PC-9 (cell line): ENCODE data around the gene ANKRD40CL. TPM values are rescaled to one million over a fixed set of nuclear protein-coding genes. Genes with fewer than 3 reads are reported as not detected.

Experiments used
- BruUV-seq: library from RNA; stranded (reverse); fragments of 400-500 nt; replicated peaks from 2 replicates; lab custom pipeline; 2021; lab: Mats Ljungman, UMichigan
- CTCF ChIA-PET: fragments of 300-600 bp; sonication (Branson Sonifier 250); formaldehyde crosslinking; loops from one replicate; lab custom pipeline; 2022; ENCODE audit warnings: antibody characterized with exemption; lab: Charles Lee
- POLR2A ChIA-PET: fragments of 300-600 bp; sonication (Branson Sonifier 250); formaldehyde crosslinking; loops from one replicate; lab custom pipeline; 2022; ENCODE audit warnings: antibody characterized with exemption; ENCODE audit not compliant: unreplicated experiment; lab: Charles Lee
- DNase-seq, 2 experiments: peaks; one replicate each; pipeline versions ENCODE4 v3.0.0 to v3.0.0-alpha.2; 2015 to 2022; ENCODE audit warnings: mixed read lengths in 1 of 2
- H2AFZ ChIP-seq: fragments of 200-600 bp; sonication (generic); 2 replicates; pipeline ENCODE4 v1.8.1; 2017; ENCODE audit warnings: antibody characterized with exemption
- H3F3A ChIP-seq: fragments of 200-600 bp; sonication (generic); 2 replicates; pipeline ENCODE4 v1.8.1; 2017; ENCODE audit warnings: antibody characterized with exemption, mild to moderate bottlenecking, low read depth; ENCODE audit not compliant: insufficient read depth
- H3K27ac ChIP-seq: fragments of 200-600 bp; sonication (generic); 2 replicates; pipeline ENCODE4 v1.6.1; 2016; ENCODE audit warnings: mixed run types
- H3K27me3 ChIP-seq: fragments of 200-600 bp; sonication (generic); 2 replicates; pipeline ENCODE4 v1.6.1; 2016; ENCODE audit warnings: low read depth, mixed run types; ENCODE audit not compliant: insufficient read depth
- H3K36me3 ChIP-seq: fragments of 200-600 bp; sonication (generic); 2 replicates; pipeline ENCODE4 v1.6.1; 2016; ENCODE audit warnings: low read depth, mixed run types
- H3K4me1 ChIP-seq: fragments of 200-600 bp; sonication (generic); replicated peaks from 2 replicates; pipeline ENCODE4 v1.6.1; 2016; ENCODE audit warnings: mixed run types; ENCODE audit not compliant: insufficient read depth
- H3K4me2 ChIP-seq: fragments of 200-600 bp; sonication (generic); 2 replicates; pipeline ENCODE4 v1.6.1; 2017; ENCODE audit warnings: mixed run types
- H3K4me3 ChIP-seq: fragments of 200-600 bp; sonication (generic); 2 replicates; pipeline ENCODE4 v1.6.1; 2016; ENCODE audit warnings: mixed run types
- H3K79me2 ChIP-seq: fragments of 200-600 bp; sonication (generic); 2 replicates; pipeline ENCODE4 v1.6.1; 2017; ENCODE audit warnings: low read depth, mixed run types
- H3K9me2 ChIP-seq: fragments of 200-600 bp; sonication (generic); 2 replicates; pipeline ENCODE4 v1.8.1; 2017; ENCODE audit warnings: mild to moderate bottlenecking; ENCODE audit not compliant: insufficient read depth
- H3K9me3 ChIP-seq: fragments of 200-600 bp; sonication (generic); 2 replicates; pipeline ENCODE4 v1.8.1; 2016; ENCODE audit warnings: low read depth; ENCODE audit not compliant: insufficient read depth
- H4K20me1 ChIP-seq: fragments of 200-600 bp; sonication (generic); 2 replicates; pipeline ENCODE4 v1.8.1; 2017; ENCODE audit not compliant: insufficient read depth
- CTCF ChIP-seq: fragments of 200-600 bp; sonication (generic); conservative IDR thresholded peaks from 2 replicates; pipeline ENCODE4 v1.6.1; 2017; ENCODE audit warnings: mixed run types, antibody characterized with exemption, mild to moderate bottlenecking, moderate library complexity
- EZH2 ChIP-seq: fragments of 200-600 bp; sonication (generic); IDR thresholded peaks from 2 replicates; pipeline ENCODE4 v1.8.0; 2017; ENCODE audit warnings: antibody characterized with exemption, low read depth
- intact Hi-C: fragments of 100-400 bp; cut with micrococcal nuclease; formaldehyde crosslinking; loops from one replicate; pipeline ENCODE4 v1.10.0; 2022; ENCODE audit not compliant: unreplicated experiment
- total RNA-seq: library from RNA; stranded (reverse); gene quantifications from 2 replicates; pipeline ENCODE4 v1.2.3, GENCODE V29; 2021

Gene ANKRD40CL
- total RNA-seq, 1 experiment from 2014 or later, result not detected

DNA sequence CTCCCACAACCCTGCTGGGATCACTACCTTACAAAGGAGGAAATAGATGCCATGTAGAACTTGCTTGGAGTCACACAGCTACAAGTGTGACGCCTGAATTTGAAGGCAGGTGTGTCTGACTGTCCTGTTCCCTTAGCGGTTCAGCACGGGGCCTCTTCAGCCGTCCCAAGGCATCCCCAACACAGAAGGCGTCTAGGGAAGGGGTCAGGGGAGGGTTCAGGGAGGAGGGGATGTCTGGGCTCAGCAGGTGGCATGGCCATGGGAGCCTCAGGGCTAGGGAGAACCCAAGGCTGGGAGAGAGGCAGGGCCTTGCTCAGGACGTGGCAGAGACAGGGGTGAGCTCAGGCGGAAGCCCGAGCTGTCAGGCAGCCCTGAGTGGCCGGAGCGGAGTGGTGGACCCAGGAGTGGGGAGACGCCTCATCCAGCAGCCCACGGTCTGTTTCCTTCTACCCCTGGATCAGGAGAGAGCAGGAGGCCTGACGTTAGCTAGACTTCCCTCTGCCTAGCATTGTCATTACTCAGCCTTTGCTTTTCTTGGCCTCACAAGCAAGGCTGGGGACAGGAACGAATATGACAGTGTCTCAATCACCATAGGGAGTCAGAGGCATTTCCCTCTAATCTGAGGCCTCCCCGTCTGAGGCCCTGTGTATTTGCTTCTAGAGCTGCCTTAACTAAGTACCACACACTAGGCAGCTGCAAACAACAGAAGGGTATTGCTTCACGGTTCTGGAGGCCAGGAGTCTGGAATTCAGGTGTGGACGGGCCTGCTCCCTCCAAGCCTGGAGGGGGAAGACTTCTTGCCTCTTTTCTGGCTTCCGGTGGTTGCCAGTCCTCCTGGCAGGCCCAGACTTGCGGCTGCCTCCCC, 31.3 kb upstream of the ANKRD40CL start:
- Histone ChIP-seq H2AFZ (no peak overlapping the region), H3K36me3 (no peaks in the 10 kb centered on the region), H3K27ac (no peak overlapping the region), H3F3A (no peaks in the 10 kb centered on the region), H3K79me2 (no peaks in the 10 kb centered on the region), H3K4me3 (no peak overlapping the region), H3K4me2 (no peak overlapping the region), H3K27me3 (no peaks in the 10 kb centered on the region), H3K9me3 (no peaks in the 10 kb centered on the region), H4K20me1 (no peaks in the 10 kb centered on the region), H3K9me2 (no peaks in the 10 kb centered on the region), H3K4me1 (no peaks in the 10 kb centered on the region)
- ChIA-PET POLR2A (no interaction called here), CTCF (no interaction called here)
- intact Hi-C loops, result no loop called here
- TF ChIP-seq CTCF (no peak), EZH2 (no peak)
- DNase-seq, result no peak
- BruUV-seq, result no TSS peak

DNA sequence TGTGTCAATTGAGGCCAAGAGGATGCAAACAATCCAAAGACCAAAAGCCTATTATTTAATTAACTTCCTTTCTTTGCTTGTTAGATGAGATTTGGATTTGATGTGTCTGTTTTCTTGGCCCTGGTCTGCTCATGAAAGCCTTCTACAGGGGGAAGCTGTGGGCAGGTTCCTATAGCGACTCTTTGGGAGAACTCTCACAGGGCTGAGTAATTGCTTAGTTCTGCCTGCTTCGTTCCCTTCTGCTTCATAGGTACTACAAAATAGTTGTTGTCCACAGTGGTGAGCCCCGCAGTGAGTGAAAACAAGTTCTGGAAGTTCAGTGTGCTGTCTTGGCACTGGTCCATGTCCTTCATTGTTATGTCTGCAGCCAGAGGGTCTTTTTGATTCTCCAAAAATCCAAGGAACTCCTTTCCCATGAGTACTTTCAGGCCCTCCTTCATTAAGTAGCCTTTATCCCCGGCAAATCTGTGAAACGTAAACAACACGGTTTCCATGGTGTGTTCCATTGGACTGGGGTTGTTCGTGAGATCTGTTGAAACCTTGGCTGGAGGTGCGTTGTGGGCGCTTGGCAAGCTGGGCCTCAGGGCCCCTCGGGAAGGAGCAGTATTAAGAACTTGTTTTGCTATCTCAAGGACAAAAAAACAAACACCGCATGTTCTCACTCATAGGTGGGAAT, 30.0 kb upstream of the ANKRD40CL start:
- Histone ChIP-seq H3K4me3 (no peak overlapping the region), H3K9me2 (no peaks in the 10 kb centered on the region), H3F3A (no peaks in the 10 kb centered on the region), H4K20me1 (no peaks in the 10 kb centered on the region), H3K27me3 (no peaks in the 10 kb centered on the region), H3K79me2 (no peaks in the 10 kb centered on the region), H3K9me3 (no peaks in the 10 kb centered on the region), H3K36me3 (no peaks in the 10 kb centered on the region), H3K27ac (no peak overlapping the region), H3K4me1 (no peaks in the 10 kb centered on the region), H2AFZ (no peak overlapping the region), H3K4me2 (no peak overlapping the region)
- no peak for DNase-seq
- CTCF ChIA-PET, result interaction anchor here (0.5 to 0.7 kb wide), 2 partner anchors 173 to 368 kb away, joined by 3 to 4 read pairs; no protein-coding TSS in a partner anchor
- TF ChIP-seq CTCF (no peak), EZH2 (no peak)
- intact Hi-C loops, result no loop called here
- BruUV-seq, result no TSS peak
- POLR2A ChIA-PET, result no interaction called here

- Histone ChIP-seq H3K79me2 (no peaks in the 10 kb centered on the region), H3K4me3 (no peak overlapping the region), H3K9me3 (no peaks in the 10 kb centered on the region), H4K20me1 (no peaks in the 10 kb centered on the region), H3F3A (no peaks in the 10 kb centered on the region), H3K4me2 (no peak overlapping the region), H3K27me3 (no peaks in the 10 kb centered on the region), H2AFZ (no peak overlapping the region), H3K27ac (no peak overlapping the region), H3K4me1 (no peaks in the 10 kb centered on the region), H3K36me3 (no peaks in the 10 kb centered on the region), H3K9me2 (no peaks in the 10 kb centered on the region)
- CTCF ChIA-PET, result no interaction called here
- intact Hi-C loops, result no loop called here
- no peak for DNase-seq
- TF ChIP-seq CTCF, result no peak
- no peak for TF ChIP-seq EZH2
- no TSS peak for BruUV-seq
- POLR2A ChIA-PET, result no interaction called here
Measured at GRCh38 chr17:50794361-50794760, 27.0 kb upstream of the ANKRD40CL start.
